OCI-LY1 (cell line): ENCODE results near the gene PFKP.

Experiments
- H2AFZ ChIP-seq: fragments of 200-600 bp; sonication (generic), shearing (Covaris generic); 2 replicates; pipeline ENCODE4 v1.6.0; 2014; ENCODE audit warnings: antibody characterized with exemption, mild to moderate bottlenecking, low read length
- H3F3A ChIP-seq: fragments of 200-600 bp; sonication (generic), shearing (Covaris generic); 2 replicates; pipeline ENCODE4 v1.6.0; 2014; ENCODE audit warnings: mild to moderate bottlenecking, antibody characterized with exemption, low read length, moderate library complexity; ENCODE audit not compliant: insufficient read depth
- H3K27ac ChIP-seq: fragments of 200-600 bp; sonication (generic); 2 replicates; pipeline ENCODE4 v1.5.1; 2014; ENCODE audit warnings: low read length, mixed run types, mild to moderate bottlenecking, low read depth; ENCODE audit not compliant: poor library complexity, severe bottlenecking
- H3K27me3 ChIP-seq: fragments of 200-600 bp; sonication (generic); 2 replicates; pipeline ENCODE4 v1.6.0; 2014; ENCODE audit warnings: antibody characterized with exemption, mild to moderate bottlenecking, low read length, moderate library complexity; ENCODE audit not compliant: insufficient read depth
- H3K36me3 ChIP-seq: fragments of 200-600 bp; sonication (generic); 2 replicates; pipeline ENCODE4 v1.6.1; 2014; ENCODE audit warnings: mild to moderate bottlenecking, antibody characterized with exemption, low read length, moderate library complexity, mixed read lengths; ENCODE audit not compliant: insufficient read depth
- H3K4me1 ChIP-seq: fragments of 200-600 bp; sonication (generic); 2 replicates; pipeline ENCODE4 v1.5.1; 2014; ENCODE audit warnings: mild to moderate bottlenecking, low read length, moderate library complexity; ENCODE audit not compliant: insufficient read depth, severe bottlenecking
- H3K4me2 ChIP-seq: fragments of 200-600 bp; sonication (generic), shearing (Covaris generic); 2 replicates; pipeline ENCODE4 v1.6.1; 2014; ENCODE audit warnings: low read length
- H3K4me3 ChIP-seq: fragments of 200-600 bp; sonication (generic); 2 replicates; pipeline ENCODE4 v1.5.1; 2014; ENCODE audit warnings: low read length, low read depth, mild to moderate bottlenecking, mixed read lengths; ENCODE audit not compliant: poor library complexity, severe bottlenecking
- H3K79me2 ChIP-seq: fragments of 200-600 bp; shearing (Covaris generic); 2 replicates; pipeline ENCODE4 v1.6.1; 2016; ENCODE audit warnings: mixed run types, low read length, mixed read lengths; ENCODE audit not compliant: insufficient read depth
- H3K9ac ChIP-seq: fragments of 200-600 bp; sonication (generic), shearing (Covaris generic); 2 replicates; pipeline ENCODE4 v1.6.1; 2014; ENCODE audit warnings: mild to moderate bottlenecking, low read length, mixed read lengths
- H3K9me2 ChIP-seq: fragments of 200-600 bp; sonication (generic), shearing (Covaris generic); 2 replicates; pipeline ENCODE4 v1.6.1; 2014; ENCODE audit warnings: low read depth, mild to moderate bottlenecking, low read length, mixed read lengths
- H3K9me3 ChIP-seq: fragments of 200-600 bp; shearing (Covaris generic); 2 replicates; pipeline ENCODE4 v1.6.1; 2014; ENCODE audit warnings: low read length, mixed read lengths
- H4K20me1 ChIP-seq: fragments of 200-600 bp; sonication (generic), shearing (Covaris generic); 2 replicates; pipeline ENCODE4 v1.6.0; 2016; ENCODE audit warnings: mild to moderate bottlenecking, low read length; ENCODE audit not compliant: insufficient read depth
- CTCF ChIP-seq: fragments of 200-600 bp; sonication (generic), shearing (Covaris generic); IDR thresholded peaks from 2 replicates; pipeline ENCODE4 v1.5.1; 2017; ENCODE audit warnings: mild to moderate bottlenecking, antibody characterized with exemption, low read length, moderate library complexity, mixed read lengths
- EZH2 ChIP-seq: fragments of 200-600 bp; sonication (generic), shearing (Covaris generic); IDR thresholded peaks from 2 replicates; pipeline ENCODE4 v1.8.0; 2017; ENCODE audit warnings: borderline replicate concordance, mixed run types, mild to moderate bottlenecking, antibody characterized with exemption, low read length, moderate library complexity, mixed read lengths

The PFKP gene

GRCh38 chr10:3179174-3179573 lies 111.8 kb downstream of the PFKP start:
- no peaks in the 10 kb centered on the region; the same call in 1 of the 2 replicates for H3K36me3 ChIP-seq
- no peaks in the 10 kb centered on the region for H3K9me2 ChIP-seq
- peaks cover 4% of the 10 kb centered on the region; the same call in 1 of the 2 replicates for H3K27me3 ChIP-seq
- H3K27ac ChIP-seq: no peak overlapping the region
- H3K79me2 ChIP-seq: no peaks in the 10 kb centered on the region
- peaks cover under 1% of the 10 kb centered on the region for H3K4me1 ChIP-seq
- no peak overlapping the region for H3K9ac ChIP-seq
- no peaks in the 10 kb centered on the region for H3K9me3 ChIP-seq
- no peaks in the 10 kb centered on the region for H3F3A ChIP-seq
- H3K4me2 ChIP-seq: no peak overlapping the region
- no peak for TF ChIP-seq CTCF
- TF ChIP-seq EZH2: no peak
- no peak overlapping the region for H2AFZ ChIP-seq
- H4K20me1 ChIP-seq: no peaks in the 10 kb centered on the region
- no peak overlapping the region for H3K4me3 ChIP-seq

GRCh38 chr10:3180355-3181025 lies 113.1 kb downstream of the PFKP start:
- Histone ChIP-seq H3K9me2 (no peaks in the 10 kb centered on the region), H2AFZ (no peak overlapping the region), H3K27ac (no peak overlapping the region), H3K9ac (no peak overlapping the region), H3K4me2 (no peak overlapping the region), H3F3A (no peaks in the 10 kb centered on the region), H3K27me3 (peaks cover 4% of the 10 kb centered on the region; the same call in 1 of the 2 replicates), H3K4me1 (no peaks in the 10 kb centered on the region), H3K9me3 (no peaks in the 10 kb centered on the region), H3K79me2 (no peaks in the 10 kb centered on the region), H4K20me1 (no peaks in the 10 kb centered on the region), H3K36me3 (no peaks in the 10 kb centered on the region; the same call in 1 of the 2 replicates), H3K4me3 (no peak overlapping the region)
- no peak for TF ChIP-seq CTCF
- no peak for TF ChIP-seq EZH2

- H3K9ac ChIP-seq: no peak overlapping the region
- no peak overlapping the region for H3K4me2 ChIP-seq
- H3K4me3 ChIP-seq: no peak overlapping the region
- H2AFZ ChIP-seq: no peak overlapping the region
- no peaks in the 10 kb centered on the region for H3F3A ChIP-seq
- no peaks in the 10 kb centered on the region for H3K36me3 ChIP-seq
- no peaks in the 10 kb centered on the region for H3K79me2 ChIP-seq
- no peaks in the 10 kb centered on the region for H3K4me1 ChIP-seq
- no peak for TF ChIP-seq CTCF
- no peak for TF ChIP-seq EZH2
- H3K27ac ChIP-seq: no peak overlapping the region
- H4K20me1 ChIP-seq: no peaks in the 10 kb centered on the region
- no peaks in the 10 kb centered on the region for H3K9me2 ChIP-seq
- H3K27me3 ChIP-seq: no peaks in the 10 kb centered on the region; the same call in 1 of the 2 replicates
- H3K9me3 ChIP-seq: no peaks in the 10 kb centered on the region
These were observed 118.0 kb downstream of the PFKP start for GRCh38 chr10:3185386-3185785.
